IPS-NIHi11 (cell line): ENCODE measurements around the gene YEATS4.

ENCODE experiments used
- DNase-seq: peaks from one replicate; pipeline ENCODE4 v3.0.0; 2012; ENCODE audit warnings: mixed read lengths, low spot score

Gene YEATS4

DNA sequence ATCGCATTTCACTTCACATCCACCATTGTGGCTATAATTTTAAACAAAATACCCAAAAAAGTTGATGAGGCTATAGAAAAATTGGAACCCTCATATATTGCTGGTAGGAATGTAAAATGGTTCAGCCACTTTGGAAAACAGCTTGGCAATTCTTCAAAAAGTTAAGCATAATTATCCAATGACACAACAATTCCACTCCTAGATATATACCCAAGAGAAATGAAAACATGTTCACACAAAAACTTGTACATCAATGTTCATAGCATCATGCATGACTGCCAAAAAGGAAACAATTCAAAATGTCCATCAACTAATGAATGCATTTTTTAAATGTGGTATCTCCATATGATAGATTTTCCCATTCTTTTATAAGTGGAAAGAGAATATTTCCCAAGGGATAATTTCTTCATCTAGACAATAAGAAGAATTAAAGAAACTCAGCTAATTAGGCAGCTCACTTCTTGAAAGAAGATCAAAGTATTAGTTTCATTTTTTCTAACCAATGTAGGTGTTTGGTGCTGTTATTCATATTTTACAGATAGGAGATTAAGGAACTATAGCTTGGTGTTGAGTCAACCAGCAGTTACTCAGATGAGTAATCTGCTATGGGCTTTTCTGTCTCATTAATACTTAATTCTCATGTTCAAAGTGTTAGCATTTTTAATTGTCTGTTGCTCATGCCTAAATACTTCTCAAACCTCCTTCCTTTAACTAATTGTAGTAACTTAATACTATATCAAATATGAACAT is 32.8 kb downstream of the YEATS4 start:
- DNase-seq, result no peak

DNA sequence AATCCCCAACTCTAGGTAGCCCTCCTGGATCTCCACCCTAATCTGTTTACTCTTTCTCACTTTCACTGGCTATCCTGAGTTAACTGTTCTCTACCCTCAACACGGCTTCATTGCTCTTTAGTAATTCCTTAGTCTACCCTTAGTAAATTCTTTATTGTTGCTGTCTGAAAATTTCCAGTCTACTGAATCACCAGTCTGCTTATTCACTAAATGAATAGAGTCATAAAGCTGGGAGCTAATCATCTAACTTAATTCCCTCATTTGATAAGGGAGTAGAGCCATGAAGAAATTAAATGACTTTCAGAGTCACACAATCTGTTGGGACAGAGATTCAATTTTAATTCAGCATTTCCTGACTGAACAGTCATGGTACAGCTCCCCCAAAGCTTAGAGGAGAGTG is 36.5 kb downstream of the YEATS4 start:
- no peak for DNase-seq

DNA sequence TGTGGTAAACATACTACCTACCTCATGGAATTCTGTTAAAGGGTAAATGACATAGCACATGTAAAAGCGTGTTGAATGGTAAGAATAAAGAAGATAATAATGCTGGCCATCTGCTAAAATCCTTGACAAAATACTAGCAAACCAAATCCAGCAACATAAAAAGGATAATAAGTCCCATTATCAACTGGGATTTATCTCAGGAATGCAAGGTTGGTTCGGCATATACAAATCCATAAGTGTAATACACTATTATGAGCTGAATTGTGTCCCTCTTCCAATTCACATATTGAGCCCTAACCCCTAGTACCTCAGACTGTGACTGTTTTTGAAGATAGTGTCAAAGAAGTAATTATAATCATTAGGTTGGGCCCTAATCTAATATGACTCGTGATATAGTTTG is 37.4 kb downstream of the YEATS4 start:
- DNase-seq, result no peak

DNA sequence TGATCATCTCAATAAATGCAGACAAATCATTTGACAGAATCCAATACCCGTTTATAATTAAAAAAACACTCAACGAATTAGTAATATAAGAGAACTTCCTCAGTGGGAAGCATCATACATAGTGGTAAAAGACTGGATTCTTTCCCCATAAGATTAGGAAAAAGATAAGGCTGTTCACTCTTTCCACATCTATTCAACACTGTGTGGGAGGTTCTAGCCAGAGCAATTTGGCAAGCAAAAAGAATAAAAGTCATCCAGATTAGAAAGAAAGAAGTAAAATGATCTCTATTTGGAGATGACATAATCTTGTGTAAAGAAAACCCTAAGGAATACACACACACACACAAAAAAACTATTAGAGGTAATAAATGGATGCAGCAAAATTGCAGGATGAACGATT is 38.4 kb downstream of the YEATS4 start:
- no peak for DNase-seq

DNA sequence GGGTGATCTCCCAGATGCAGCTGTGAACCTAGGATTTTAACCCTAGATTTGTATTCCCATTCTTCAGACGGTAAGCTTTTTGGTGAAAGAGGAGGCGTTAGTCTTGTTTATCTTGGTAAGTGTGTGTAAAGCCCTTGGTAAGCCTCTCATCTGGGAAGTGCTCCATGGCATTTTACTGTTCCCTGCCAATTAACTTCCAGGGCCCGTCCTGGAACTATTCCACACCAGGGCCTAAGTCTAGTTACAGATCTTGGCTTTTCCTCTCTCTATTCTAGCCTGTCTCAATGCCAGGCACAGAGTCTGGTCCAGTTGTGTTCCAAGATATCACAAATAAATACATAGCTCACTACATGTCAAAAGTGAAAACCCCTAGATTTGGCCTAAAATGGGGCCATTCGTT is 42.4 kb downstream of the YEATS4 start:
- no peak for DNase-seq

DNA sequence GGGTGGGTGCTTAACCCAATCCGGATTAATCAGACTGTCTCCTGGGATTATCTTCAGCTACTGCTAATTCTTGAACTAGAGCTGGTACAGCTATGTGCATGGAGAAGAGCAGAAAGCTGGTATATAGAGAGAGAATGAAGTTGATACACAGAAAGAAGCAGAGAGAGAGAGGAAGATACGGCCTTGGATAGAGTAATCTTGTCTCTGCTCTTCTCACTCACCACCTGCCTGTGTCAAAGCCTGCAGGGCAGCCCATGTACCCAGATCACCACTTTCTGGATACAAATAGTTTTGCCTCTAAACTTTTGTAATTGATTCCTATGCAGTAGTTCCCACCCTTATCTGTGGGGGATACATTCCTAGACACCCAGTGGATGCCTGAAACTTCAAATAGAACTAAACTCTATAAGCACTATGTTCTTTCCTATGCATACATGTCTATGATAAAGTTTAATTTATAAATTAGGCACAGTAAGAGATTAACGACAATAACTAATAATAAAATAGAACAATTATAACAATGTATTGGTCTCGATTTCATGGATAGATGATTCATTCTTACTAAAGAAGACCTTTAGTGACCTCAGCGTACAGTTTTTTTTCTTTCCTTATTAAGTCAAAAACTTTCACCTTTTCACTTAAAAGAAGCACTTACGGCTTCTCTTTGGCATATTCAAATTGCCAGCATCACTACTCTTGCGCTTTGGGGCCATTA is 45.5 kb downstream of the YEATS4 start:
- DNase-seq, result no peak

DNA sequence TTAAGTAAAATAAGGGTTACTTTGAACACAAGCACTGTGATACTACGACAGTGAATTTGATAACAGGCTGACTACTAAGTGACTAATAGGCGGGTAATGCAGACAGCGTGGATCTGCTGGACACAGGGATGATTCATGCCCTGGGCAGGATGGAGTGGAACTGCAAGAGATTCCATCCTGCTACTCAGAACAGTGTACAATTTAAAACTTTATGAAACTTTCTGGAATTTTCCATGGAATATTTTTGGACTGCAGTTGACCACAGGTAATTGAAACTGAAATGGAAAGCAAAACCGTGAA is 46.0 kb downstream of the YEATS4 start:
- DNase-seq, result no peak

DNA sequence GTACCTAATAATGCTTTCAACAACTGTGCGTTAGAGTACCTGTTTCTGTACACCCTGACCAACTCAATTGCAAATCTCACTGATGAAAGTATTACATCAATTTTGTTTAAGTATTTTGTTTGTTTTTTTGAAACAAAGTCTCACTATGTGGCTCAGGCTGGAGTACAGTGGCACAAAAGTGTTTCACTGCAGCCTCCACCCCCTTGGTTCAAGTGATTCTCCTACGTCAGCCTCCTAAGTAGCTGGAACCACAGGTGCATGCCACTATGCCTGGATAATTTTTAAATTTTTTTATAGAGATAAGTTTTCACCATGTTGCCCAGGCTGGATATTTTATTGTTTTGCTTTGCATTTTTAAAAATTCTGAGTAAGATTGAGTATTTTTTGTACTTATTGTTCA is 46.7 kb downstream of the YEATS4 start:
- no peak for DNase-seq

DNA sequence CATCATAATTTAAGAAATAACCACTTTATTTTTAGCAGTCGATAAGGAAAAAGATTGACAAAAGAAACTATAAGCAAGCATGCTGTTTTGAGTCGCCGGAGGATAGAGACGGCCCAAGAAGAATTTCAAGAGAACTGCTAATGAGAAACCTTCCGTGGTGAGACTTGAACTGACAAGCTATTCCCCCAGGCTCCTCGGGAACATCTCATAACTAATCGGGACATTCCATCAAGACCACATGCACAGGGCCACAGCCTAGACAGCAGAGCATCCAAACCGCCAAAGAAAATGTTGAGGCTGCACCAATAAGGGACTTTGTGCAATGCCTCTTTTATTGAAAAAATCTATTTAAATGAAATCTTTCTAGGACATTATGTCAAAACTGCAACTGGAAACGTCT is 51.0 kb downstream of the YEATS4 start:
- no peak for DNase-seq

DNA sequence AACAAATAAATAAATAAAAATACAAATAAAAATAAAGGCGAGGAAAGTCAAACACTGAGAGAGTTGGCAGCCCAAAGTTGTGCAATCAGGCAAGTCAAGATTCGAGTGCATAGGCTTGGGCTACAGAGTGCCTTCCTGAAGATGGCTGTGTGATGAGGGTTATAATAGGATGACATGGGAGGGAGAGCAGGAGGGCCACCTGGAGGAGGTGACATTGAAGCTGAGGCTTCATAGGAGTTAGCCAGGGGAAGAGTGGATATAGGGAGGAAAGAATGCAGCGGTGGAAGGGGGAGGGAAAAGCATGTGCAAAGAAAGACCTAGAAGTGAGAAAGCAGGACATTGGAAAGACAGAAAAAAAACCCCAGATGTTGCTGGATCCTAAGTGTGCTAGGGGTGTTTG is 53.1 kb downstream of the YEATS4 start:
- DNase-seq, result no peak

DNA sequence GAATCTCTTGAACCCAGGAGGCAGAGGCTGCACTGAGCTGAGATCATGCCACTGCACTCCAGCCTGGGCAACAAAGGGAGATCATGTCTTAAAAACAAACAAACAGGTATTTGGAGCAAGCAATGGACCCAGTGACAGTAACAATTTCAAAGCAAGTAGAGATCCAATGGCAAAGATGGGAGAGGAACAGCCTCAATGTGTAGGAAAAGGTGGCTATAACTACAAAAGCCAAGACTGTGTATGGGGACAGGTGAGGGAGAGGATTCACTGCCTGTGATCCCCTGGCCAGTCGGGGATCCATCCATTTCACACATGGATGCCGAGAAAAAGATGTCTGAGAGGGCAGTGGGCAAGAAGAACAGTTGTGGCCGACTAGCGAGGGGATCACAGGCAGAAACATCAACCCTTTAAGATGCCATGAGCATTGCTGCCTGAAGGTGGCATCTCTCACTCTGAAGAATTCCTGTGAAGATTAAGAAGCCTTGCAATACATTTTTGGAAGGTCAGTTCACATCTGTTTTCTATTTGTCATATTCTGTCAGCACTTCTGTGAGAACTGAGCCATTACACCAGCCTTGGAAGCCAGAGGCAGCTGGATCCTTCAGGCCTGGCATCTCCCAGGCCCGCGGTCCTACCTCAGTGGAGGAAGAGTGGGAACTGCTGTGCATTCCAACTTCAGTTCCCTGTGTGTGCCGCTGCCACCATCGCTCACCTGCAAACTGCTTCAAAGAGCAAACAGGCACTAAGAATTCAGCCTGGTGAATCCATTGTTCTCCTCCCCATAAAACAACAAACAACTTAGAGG is 56.1 kb downstream of the YEATS4 start:
- DNase-seq, result peak; percentile 70

DNA sequence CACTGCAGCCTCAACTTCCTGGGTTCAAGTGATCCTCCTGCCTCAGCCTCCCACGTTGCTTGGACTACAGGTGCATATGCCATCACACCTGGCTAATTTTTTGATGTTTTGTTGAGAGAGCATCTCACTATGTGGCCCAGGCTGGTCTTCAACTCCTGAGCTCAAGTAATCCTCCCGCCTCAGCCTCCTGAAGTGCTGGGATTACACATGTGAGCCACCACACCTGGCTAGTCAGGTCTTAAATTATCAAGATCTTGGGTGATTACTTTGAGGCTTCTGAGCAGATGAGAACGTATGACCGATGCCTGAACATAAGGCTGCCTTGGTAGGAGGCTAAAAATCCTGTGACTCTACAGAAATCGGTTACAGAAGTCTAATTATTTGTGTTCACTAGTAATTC is 57.7 kb downstream of the YEATS4 start:
- DNase-seq, result no peak

DNA sequence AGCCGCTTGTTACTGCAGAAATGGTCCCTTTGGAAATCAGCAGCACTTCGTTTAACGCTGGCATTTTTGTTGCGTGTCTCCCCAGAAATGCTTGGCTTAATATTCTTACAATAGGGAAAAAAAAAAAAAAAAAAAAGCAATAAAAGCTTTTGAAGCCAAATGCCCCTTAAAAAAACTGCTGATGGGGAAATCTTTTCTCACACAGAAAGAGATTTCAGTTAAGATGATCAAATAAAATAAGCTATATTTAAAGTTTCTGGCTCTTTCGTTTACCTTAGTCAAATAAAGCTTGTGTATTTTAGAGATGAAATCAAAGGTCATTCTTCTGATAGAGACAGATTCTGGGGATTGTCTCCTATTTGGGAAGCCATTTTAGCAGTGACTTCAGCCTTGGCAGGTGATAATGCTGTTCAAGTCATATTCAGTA is 58.2 kb downstream of the YEATS4 start:
- DNase-seq, result no peak

DNA sequence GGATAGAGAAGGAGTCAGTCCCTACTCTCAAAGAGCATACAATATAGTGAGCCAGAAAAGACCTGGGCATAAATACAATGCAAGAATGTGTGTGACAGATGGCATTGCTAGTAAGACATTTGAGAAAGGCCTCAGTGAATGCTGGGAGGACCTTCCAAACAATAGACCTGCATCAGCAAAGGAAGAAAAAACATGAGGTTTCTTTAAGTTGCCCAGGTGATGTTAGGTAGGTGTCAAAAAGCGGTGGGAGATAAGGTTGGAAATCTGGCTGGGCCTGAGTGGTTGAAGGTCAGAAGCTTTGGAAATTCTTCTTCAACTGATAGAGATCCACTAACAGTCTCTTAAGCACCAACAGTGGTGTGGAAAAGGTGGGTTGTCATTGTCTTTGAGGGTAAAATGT is 60.2 kb downstream of the YEATS4 start:
- DNase-seq, result no peak

DNA sequence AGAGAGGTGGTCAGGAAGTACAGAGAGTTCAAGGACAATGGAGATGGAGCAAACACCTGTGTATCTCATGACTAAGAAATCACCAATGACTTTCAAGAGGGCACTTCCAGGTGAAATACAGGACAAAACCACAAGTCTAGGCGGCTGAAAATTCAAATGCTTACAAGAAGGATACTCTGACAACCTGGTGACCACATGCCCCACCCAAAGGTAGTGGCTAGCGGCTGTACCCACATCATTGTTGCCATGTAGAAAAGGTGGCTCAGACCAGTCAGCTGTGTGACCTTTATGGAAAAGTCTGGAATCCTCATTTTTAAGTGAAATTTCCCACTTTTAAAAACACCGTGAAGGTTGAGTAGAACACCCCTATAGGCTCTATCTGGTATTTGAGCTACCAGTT is 62.0 kb downstream of the YEATS4 start:
- DNase-seq, result no peak

DNA sequence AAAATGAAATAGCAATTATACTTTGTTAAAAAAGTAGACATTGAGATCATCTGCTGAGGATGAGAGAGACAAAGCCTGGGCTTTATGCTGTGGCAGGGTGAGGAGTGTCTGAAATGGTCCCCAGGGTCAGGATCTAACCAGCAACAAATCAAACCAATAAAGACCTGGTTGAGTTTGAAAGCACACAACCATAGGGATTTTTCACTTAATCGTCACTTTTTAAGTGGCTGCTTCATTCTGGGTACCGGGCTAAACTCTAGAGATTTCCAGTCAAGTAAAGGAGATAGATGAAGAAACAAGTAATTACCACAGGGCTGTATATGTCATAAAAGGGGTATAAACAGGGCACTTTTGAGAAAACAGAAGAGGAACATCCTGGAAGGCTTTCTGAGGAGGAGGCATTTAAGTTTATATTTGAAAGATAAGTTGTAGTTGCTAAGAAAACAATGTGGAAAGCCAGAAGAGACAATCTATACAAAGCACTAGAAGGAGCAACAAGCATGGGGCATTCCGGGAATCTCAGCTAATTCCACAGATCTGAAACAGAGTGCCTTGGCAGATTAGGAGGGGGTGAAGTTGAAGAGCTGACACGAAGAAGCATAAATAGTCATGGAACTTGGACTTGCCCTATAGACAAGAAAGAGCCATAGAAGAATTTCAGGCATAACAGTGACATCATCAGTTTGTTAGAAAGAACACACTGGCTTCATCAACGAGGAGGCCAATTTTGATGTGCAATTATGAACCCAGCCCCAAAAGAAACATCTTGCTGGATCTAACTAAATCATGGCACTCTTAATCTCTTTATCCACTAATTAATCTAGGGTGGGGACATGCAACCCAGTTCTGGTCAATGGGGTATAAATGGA is 63.7 kb downstream of the YEATS4 start:
- no peak for DNase-seq

DNA sequence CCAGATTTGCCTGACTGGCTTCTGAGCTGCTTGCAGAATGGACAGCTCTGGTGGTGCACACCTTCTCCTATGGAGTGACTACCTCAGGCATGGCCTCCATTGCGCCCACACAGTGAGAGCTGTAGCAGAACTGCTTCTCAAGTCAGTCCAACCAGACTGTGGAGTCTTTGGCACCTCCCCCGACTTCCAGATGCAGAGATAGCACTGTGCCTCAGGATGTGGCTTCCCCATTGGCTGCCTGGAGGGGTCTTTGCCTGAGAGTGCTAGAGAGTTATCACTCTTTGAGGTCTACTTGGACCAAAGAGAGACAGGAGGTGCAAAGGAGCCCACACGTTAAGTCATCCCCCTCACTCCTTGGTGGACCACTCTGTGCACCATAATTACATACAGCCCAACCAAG is 65.9 kb downstream of the YEATS4 start:
- no peak for DNase-seq

DNA sequence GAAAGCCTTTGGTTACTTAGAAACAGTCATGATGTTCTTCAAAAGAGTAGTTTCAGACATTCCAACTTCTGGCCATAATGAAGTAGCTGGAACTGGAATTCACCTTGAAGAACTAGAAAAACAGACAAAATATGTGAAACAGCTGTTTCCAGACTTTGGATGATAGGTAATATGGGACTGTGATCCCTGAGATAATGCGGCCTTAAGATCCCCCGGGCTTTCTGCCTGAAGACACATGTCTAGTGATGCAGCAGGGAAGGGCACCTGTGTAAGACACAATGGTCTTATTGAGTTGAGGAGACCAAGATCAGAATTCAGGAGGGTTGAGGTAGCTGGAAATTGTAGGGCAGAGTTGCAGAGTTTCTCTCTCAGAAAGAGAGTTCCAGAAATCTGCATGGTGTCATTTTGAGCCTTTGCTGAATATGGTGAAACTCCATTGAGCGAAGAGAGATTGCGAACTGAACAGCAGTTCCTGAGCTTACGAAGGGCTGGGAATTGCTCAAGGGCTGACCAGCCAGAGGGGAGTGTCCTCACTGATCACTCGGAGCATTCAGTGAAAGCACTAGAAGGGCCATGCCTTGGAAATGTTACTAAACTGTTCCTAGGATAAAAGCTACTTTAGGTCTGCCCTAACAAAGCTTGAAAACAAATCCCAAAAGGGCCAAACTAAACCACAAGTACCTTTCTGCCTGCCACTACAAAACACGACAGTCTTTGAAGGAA is 69.0 kb downstream of the YEATS4 start:
- DNase-seq, result no peak

DNA sequence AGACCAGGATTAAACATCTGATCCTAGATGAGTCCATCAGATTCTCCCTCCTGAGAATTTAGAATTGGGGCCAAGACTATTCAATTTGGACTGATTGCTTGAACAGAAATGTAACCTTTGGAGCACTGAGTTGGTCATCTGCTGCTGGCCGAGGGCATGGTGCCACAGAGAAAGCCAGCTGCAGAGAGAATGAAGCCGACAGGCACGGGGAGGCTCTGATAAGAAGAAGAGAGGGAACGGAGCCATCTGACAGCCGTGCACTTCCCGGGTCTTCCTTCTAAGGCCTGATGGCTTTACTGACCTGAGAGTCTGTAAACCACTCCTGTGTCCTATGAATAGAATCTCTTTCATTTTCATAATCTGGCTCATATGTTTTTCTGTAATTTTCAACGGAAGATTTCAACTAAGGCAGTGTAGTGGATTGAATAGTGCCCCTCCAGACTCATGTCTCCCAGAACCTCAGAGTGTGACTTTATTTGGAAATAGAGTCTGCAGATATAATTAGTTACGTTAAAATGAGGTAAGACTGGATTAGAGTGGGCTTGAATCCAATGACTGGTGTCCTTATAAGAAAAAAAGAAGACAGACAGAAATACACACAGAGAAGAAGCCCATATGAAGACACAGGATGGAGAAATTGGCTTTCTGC is 71.5 kb downstream of the YEATS4 start:
- DNase-seq, result no peak

DNA sequence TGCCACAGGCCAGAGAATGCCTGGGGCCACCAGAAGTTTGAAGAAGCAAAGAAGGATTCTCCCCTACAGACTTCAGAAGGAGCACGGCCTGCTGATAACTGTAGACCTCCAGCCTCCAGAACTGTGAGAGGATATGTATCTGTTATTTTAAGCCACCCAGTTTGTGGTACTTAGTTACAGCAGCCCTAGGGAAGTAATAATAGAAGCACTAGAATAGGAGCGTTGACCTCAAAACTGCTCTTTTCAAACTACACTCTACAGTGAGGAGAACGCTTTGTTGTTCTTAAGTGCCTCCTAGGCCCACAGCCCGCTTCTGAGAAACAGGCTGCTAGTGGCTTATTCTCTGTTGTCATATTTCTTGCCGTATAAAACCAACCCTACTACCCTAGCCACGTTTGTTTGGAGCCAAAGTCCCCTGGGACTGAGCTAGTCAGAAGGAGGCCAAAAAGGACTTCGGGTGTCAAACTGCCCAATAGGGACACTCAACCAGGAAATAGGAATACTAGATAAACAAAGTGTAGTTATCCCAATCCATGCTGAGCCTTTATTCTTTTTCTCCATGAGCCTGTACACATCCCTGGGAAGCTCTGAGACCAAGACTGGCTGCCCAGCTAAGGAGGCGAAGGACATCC is 72.2 kb downstream of the YEATS4 start:
- DNase-seq, result no peak

DNA sequence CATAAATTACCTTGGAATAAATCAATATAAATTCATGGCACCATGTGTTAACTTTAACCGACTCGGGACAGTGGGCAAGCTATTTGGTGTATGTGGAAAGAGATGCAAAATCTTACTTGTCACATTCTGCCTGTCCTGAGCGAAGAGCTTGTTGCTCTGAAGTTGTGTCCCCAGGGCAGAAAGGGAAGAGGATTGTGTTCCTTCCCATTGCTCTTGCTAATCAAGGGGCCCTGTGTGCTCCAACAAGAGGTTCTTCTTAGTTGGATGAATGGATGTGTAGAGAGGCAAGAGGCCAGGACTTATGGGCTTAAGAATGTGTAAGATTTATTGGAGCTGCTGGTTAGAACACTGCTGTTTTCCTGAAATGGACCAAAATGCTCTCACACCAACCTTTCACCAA is 74.1 kb downstream of the YEATS4 start:
- no peak for DNase-seq
